ENCODE data around the gene HSD3B2. TPM values are rescaled to one million over a fixed set of nuclear protein-coding genes. Genes with fewer than 3 reads are reported as not detected.

HSD3B2 gene
- total RNA-seq, 5 donors from 2014 or later (not counting 1 experiment from before 2014, with no cell fraction given), result 0.59 to 2.6 (median 1.1) TPM; not detected in 2

DNA sequence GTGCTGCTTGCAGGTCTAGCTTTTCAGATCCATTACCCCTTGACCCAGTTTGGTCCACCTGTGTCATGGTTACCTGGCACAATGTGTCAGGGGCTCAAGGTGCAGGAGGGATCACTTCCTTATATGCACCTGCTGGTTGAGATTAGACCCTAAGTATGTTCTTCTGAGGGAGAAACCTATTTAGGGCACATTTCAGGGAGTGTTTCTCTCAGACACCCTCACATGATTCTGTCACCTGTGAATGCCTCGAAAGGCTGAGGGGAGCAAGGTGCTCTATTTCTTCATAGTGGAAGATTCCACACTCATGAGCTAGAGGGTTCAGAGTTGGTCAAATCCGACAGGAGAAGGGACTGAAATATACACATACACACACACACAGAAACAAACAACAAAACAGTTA, 15.5 kb downstream of the HSD3B2 start:
- Histone ChIP-seq H3K4me3 (ENCODE audit: control insufficient read depth in 1 of 2, extremely low read depth in 1 of 2, low read length in 1 of 2) (no peak overlapping the region), H3K27me3 (replicated peaks in 1 of 2; ENCODE audit: control insufficient read depth in 2 of 2, extremely low read depth in 1 of 2, insufficient read depth in 2 of 2, low read length in 1 of 2) (no peaks in the 10 kb centered on the region), H3K36me3 (ENCODE audit: control insufficient read depth in 2 of 2, extremely low read depth in 1 of 2, insufficient read depth in 1 of 2, low read length in 1 of 2) (no peaks in the 10 kb centered on the region), H3K9me3 (no peaks in the 10 kb centered on the region), H3K4me1 (ENCODE audit: control insufficient read depth in 1 of 2, extremely low read depth in 1 of 2, insufficient read depth in 2 of 2, low read length in 2 of 2) (no peaks in the 10 kb centered on the region), H3K27ac (ENCODE audit: low read length) (no peak overlapping the region)
- Mint-ChIP-seq H3K36me3 (no peaks in the 10 kb centered on the region), H3K27ac (no peak overlapping the region), H3K4me1 (no peaks in the 10 kb centered on the region), H3K27me3 (peaks cover 22 to 31% of the 10 kb centered on the region in 2 donors), H3K9me3 (no peaks in the 10 kb centered on the region), H3K4me3 (no peak overlapping the region)
- ChIA-PET POLR2A (no interaction called here), CTCF (no interaction called here)
- no CpG with 5 or more reads among the region's 2 CpGs for WGBS (ENCODE audit: insufficient coverage)
- no peak for ATAC-seq (replicated peaks in 1 of 4)
- no peak for DNase-seq

DNA sequence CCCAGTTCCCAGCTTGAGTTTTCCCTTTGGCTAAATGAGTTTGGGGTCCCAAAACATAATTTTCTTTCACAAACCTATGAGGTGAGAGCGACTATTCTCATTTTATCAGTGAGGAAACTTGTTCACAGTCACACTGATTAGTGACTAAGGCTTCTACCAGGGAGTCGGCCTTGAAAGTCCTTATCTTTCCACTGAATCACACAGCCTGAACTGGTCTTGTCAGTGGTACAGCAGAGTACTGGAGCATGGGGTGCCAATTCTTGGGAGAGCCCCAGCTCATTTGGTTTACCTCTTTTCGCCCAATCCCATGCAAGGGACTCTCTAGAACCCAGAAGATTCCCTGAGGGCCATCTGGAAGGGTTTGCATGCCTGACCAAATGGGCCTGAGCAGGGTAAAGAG, 16.9 kb downstream of the HSD3B2 start:
- H3K9me3 ChIP-seq, result no peaks in the 10 kb centered on the region
- no peak overlapping the region for H3K4me3 ChIP-seq (ENCODE audit: control insufficient read depth in 1 of 2, extremely low read depth in 1 of 2, low read length in 1 of 2)
- no peak overlapping the region for H3K4me3 Mint-ChIP-seq
- DNase-seq, result no peak
- no peaks in the 10 kb centered on the region for H3K36me3 Mint-ChIP-seq
- no peaks in the 10 kb centered on the region for H3K4me1 Mint-ChIP-seq
- ChIA-PET CTCF (no interaction called here), POLR2A (no interaction called here)
- no peak overlapping the region for H3K27ac Mint-ChIP-seq
- no peaks in the 10 kb centered on the region for H3K9me3 Mint-ChIP-seq
- WGBS (ENCODE audit: insufficient coverage), result 83% methylated on average over 1 of the region's 3 CpGs
- H3K27ac ChIP-seq (ENCODE audit: low read length), result no peak overlapping the region
- H3K27me3 Mint-ChIP-seq, result peaks cover 22 to 31% of the 10 kb centered on the region in 2 donors
- no peaks in the 10 kb centered on the region for H3K36me3 ChIP-seq (ENCODE audit: control insufficient read depth in 2 of 2, extremely low read depth in 1 of 2, insufficient read depth in 1 of 2, low read length in 1 of 2)
- no peak for ATAC-seq (replicated peaks in 1 of 4)
- no peaks in the 10 kb centered on the region for H3K4me1 ChIP-seq (ENCODE audit: control insufficient read depth in 1 of 2, extremely low read depth in 1 of 2, insufficient read depth in 2 of 2, low read length in 2 of 2)
- H3K27me3 ChIP-seq (replicated peaks in 1 of 2; ENCODE audit: control insufficient read depth in 2 of 2, extremely low read depth in 1 of 2, insufficient read depth in 2 of 2, low read length in 1 of 2), result no peaks in the 10 kb centered on the region

DNA sequence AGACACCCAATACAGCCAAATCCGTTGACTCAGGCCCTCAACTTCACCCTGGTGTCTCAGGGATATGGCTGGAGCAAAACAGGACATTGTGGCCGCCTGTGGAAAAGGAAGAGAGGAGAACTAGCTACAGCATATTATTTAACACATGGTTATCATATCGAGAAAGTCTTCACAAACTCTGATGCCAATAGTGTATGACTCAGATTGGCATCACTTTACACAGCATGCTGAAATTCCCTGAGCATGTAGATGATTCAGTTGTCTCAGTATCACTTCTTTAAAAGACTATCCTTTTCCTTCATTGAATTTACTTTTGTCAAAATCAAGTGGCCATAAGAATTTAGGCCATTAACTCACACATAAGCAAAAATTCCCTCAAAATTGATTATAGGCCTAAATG, 20.1 kb downstream of the HSD3B2 start:
- Histone ChIP-seq H3K4me1 (ENCODE audit: control insufficient read depth in 1 of 2, extremely low read depth in 1 of 2, insufficient read depth in 2 of 2, low read length in 2 of 2) (no peaks in the 10 kb centered on the region), H3K27ac (ENCODE audit: low read length) (no peak overlapping the region), H3K4me3 (ENCODE audit: control insufficient read depth in 1 of 2, extremely low read depth in 1 of 2, low read length in 1 of 2) (no peak overlapping the region), H3K36me3 (ENCODE audit: control insufficient read depth in 2 of 2, extremely low read depth in 1 of 2, insufficient read depth in 1 of 2, low read length in 1 of 2) (no peaks in the 10 kb centered on the region), H3K27me3 (replicated peaks in 1 of 2; ENCODE audit: control insufficient read depth in 2 of 2, extremely low read depth in 1 of 2, insufficient read depth in 2 of 2, low read length in 1 of 2) (no peaks in the 10 kb centered on the region), H3K9me3 (no peaks in the 10 kb centered on the region)
- DNase-seq, result no peak
- Mint-ChIP-seq H3K4me1 (no peaks in the 10 kb centered on the region), H3K27ac (no peak overlapping the region), H3K4me3 (no peak overlapping the region), H3K27me3 (peaks cover 14 to 23% of the 10 kb centered on the region in 2 donors), H3K36me3 (no peaks in the 10 kb centered on the region), H3K9me3 (no peaks in the 10 kb centered on the region)
- ATAC-seq (replicated peaks in 1 of 4), result no peak
- ChIA-PET CTCF (interaction anchor here in 1 of 2 donors (0.5 kb wide), 1 partner anchor 437 kb away, joined by 3 read pairs; no protein-coding TSS in a partner anchor), POLR2A (no interaction called here)
- 100% methylated on average over 1 of the region's 3 CpGs for WGBS (ENCODE audit: insufficient coverage)

DNA sequence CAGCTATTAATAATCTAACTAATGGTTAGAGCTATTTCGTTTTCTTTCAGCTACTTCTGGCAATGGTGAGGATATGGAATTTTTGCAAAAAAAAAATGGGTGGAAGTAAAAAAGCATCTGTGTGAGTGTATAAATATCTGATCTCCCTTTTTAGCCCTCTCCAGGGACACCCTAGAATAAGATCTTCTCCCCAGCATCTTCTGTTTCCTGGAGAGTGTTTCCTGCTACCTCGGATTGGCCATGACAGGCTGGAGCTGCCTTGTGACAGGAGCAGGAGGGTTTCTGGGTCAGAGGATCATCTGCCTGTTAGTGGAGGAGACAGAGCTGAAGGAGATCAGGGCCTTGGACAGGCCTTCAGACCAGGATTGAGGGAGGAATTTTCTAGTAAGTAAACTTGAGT, 23.8 kb downstream of the HSD3B2 start:
- no peaks in the 10 kb centered on the region for H3K9me3 Mint-ChIP-seq
- H3K36me3 Mint-ChIP-seq, result no peaks in the 10 kb centered on the region
- H3K4me1 Mint-ChIP-seq, result no peaks in the 10 kb centered on the region
- Histone ChIP-seq H3K27me3 (replicated peaks in 1 of 2; ENCODE audit: control insufficient read depth in 2 of 2, extremely low read depth in 1 of 2, insufficient read depth in 2 of 2, low read length in 1 of 2) (peaks cover 0 to 5% of the 10 kb centered on the region in 2 experiments), H3K27ac (ENCODE audit: low read length) (no peak overlapping the region), H3K9me3 (no peaks in the 10 kb centered on the region), H3K4me1 (ENCODE audit: control insufficient read depth in 1 of 2, extremely low read depth in 1 of 2, insufficient read depth in 2 of 2, low read length in 2 of 2) (no peaks in the 10 kb centered on the region), H3K36me3 (ENCODE audit: control insufficient read depth in 2 of 2, extremely low read depth in 1 of 2, insufficient read depth in 1 of 2, low read length in 1 of 2) (no peaks in the 10 kb centered on the region), H3K4me3 (ENCODE audit: control insufficient read depth in 1 of 2, extremely low read depth in 1 of 2, low read length in 1 of 2) (no peak overlapping the region)
- ChIA-PET CTCF (no interaction called here), POLR2A (no interaction called here)
- peaks cover under 1 to 1% of the 10 kb centered on the region in 2 donors for H3K27me3 Mint-ChIP-seq
- no peak overlapping the region for H3K27ac Mint-ChIP-seq
- ATAC-seq (replicated peaks in 1 of 4), result no peak
- WGBS (ENCODE audit: insufficient coverage), result no CpG with 5 or more reads among the region's 2 CpGs
- no peak overlapping the region for H3K4me3 Mint-ChIP-seq
- no peak for DNase-seq

DNA sequence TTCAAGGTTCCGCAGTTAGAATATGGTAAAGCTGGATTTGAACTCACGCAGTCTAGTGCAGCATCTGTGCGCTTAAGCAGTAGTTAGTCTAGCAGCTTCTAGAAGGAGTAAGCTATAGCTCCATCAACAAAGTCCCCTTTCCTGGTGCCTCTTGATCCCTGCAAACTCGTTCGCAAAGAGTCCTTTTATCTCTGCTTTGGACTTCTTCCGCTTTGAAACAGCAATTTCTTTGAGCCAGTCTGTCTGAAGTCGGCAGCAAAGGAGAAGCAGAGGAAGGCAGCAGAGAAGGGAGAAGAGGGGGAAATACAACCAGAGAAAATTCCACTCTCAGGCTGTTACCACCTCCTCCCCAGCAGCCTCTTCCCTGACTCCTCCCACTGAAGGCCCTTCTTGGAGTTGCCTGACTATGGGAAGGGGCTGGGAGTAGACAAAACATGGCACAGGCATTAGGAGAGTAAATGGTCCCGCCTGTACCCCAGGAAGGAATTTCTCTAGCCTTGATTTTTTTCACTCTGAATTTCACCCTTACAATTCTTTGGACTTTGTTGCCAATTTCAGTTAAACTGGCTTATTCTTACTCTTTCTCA, 25.9 kb downstream of the HSD3B2 start:
- H3K4me3 Mint-ChIP-seq, result no peak overlapping the region
- no peaks in the 10 kb centered on the region for H3K4me1 Mint-ChIP-seq
- Histone ChIP-seq H3K36me3 (ENCODE audit: control insufficient read depth in 2 of 2, extremely low read depth in 1 of 2, insufficient read depth in 1 of 2, low read length in 1 of 2) (no peaks in the 10 kb centered on the region), H3K4me3 (ENCODE audit: control insufficient read depth in 1 of 2, extremely low read depth in 1 of 2, low read length in 1 of 2) (no peak overlapping the region), H3K4me1 (ENCODE audit: control insufficient read depth in 1 of 2, extremely low read depth in 1 of 2, insufficient read depth in 2 of 2, low read length in 2 of 2) (no peaks in the 10 kb centered on the region), H3K27me3 (replicated peaks in 1 of 2; ENCODE audit: control insufficient read depth in 2 of 2, extremely low read depth in 1 of 2, insufficient read depth in 2 of 2, low read length in 1 of 2) (peaks cover 0 to 5% of the 10 kb centered on the region in 2 experiments), H3K9me3 (no peaks in the 10 kb centered on the region), H3K27ac (ENCODE audit: low read length) (no peak overlapping the region)
- no peaks in the 10 kb centered on the region for H3K9me3 Mint-ChIP-seq
- 78% methylated on average over 3 of the region's 8 CpGs for WGBS (ENCODE audit: insufficient coverage)
- H3K27ac Mint-ChIP-seq, result no peak overlapping the region
- DNase-seq (no peak), ATAC-seq (replicated peaks in 1 of 4) (no peak)
- ChIA-PET POLR2A (no interaction called here), CTCF (no interaction called here)
- H3K36me3 Mint-ChIP-seq, result no peaks in the 10 kb centered on the region
- H3K27me3 Mint-ChIP-seq, result no peaks in the 10 kb centered on the region

DNA sequence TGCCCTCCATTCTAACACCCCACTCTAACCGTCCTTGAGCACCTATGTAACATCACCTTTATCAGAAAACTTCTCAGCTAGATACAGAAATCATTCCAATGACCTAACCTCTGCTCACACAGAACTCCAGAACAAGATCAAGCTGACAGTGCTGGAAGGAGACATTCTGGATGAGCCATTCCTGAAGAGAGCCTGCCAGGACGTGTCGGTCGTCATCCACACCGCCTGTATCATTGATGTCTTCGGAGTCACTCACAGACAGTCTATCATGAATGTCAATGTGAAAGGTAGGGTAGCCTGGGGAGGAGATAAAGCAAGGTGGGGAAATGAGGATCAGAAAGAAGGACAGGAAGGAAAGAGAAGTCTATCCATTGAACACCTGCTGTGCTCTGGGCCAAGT, 27.8 kb downstream of the HSD3B2 start:
- Mint-ChIP-seq H3K4me1 (no peaks in the 10 kb centered on the region), H3K9me3 (no peaks in the 10 kb centered on the region), H3K4me3 (no peak overlapping the region), H3K27me3 (no peaks in the 10 kb centered on the region), H3K36me3 (no peaks in the 10 kb centered on the region), H3K27ac (no peak overlapping the region)
- Histone ChIP-seq H3K27me3 (replicated peaks in 1 of 2; ENCODE audit: control insufficient read depth in 2 of 2, extremely low read depth in 1 of 2, insufficient read depth in 2 of 2, low read length in 1 of 2) (peaks cover 0 to 5% of the 10 kb centered on the region in 2 experiments), H3K9me3 (no peaks in the 10 kb centered on the region), H3K27ac (ENCODE audit: low read length) (no peak overlapping the region), H3K4me1 (ENCODE audit: control insufficient read depth in 1 of 2, extremely low read depth in 1 of 2, insufficient read depth in 2 of 2, low read length in 2 of 2) (no peaks in the 10 kb centered on the region), H3K36me3 (ENCODE audit: control insufficient read depth in 2 of 2, extremely low read depth in 1 of 2, insufficient read depth in 1 of 2, low read length in 1 of 2) (no peaks in the 10 kb centered on the region), H3K4me3 (ENCODE audit: control insufficient read depth in 1 of 2, extremely low read depth in 1 of 2, low read length in 1 of 2) (no peak overlapping the region)
- 84% methylated on average over 6 of the region's 6 CpGs for WGBS (ENCODE audit: insufficient coverage)
- ChIA-PET CTCF (no interaction called here), POLR2A (no interaction called here)
- DNase-seq, result no peak
- no peak for ATAC-seq (replicated peaks in 1 of 4)

DNA sequence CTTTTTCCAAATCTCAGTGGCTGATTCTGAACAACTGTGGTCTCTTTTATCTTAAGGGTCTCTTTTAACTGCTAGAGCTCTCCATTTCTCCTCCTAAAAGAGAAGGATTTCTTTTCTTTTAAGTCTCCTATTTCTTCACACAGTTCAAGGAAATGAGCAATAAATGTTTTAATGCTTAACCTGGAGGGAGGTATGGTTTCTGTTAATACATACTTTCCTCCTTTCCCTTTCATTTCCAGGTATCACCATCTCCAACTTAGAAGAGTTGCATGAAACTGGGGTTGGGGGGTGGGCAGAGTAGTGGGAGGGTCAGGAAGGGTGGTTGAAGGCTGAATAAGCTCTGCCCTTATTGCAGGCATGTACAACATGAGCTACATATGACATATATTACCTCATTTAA, 31.4 kb downstream of the HSD3B2 start:
- Histone ChIP-seq H3K4me3 (ENCODE audit: control insufficient read depth in 1 of 2, extremely low read depth in 1 of 2, low read length in 1 of 2) (no peak overlapping the region), H3K9me3 (no peaks in the 10 kb centered on the region), H3K27ac (ENCODE audit: low read length) (no peak overlapping the region), H3K4me1 (ENCODE audit: control insufficient read depth in 1 of 2, extremely low read depth in 1 of 2, insufficient read depth in 2 of 2, low read length in 2 of 2) (no peaks in the 10 kb centered on the region), H3K27me3 (replicated peaks in 1 of 2; ENCODE audit: control insufficient read depth in 2 of 2, extremely low read depth in 1 of 2, insufficient read depth in 2 of 2, low read length in 1 of 2) (peaks cover 0 to 3% of the 10 kb centered on the region in 2 experiments), H3K36me3 (ENCODE audit: control insufficient read depth in 2 of 2, extremely low read depth in 1 of 2, insufficient read depth in 1 of 2, low read length in 1 of 2) (no peaks in the 10 kb centered on the region)
- H3K4me1 Mint-ChIP-seq, result no peaks in the 10 kb centered on the region
- CTCF ChIA-PET, result interaction anchor here in 1 of 2 donors (1.1 kb wide), 1 partner anchor 11 kb away, joined by 3 read pairs; no protein-coding TSS in a partner anchor
- ATAC-seq (replicated peaks in 1 of 4) (no peak), DNase-seq (no peak)
- H3K27ac Mint-ChIP-seq, result no peak overlapping the region
- no peak overlapping the region for H3K4me3 Mint-ChIP-seq
- POLR2A ChIA-PET, result no interaction called here
- H3K27me3 Mint-ChIP-seq, result no peaks in the 10 kb centered on the region
- no peaks in the 10 kb centered on the region for H3K9me3 Mint-ChIP-seq
- no peaks in the 10 kb centered on the region for H3K36me3 Mint-ChIP-seq

Data from T-cell (primary cell).